Large intestine (tissue), 3 donors: ENCODE results near the gene TNFRSF1A. TPM values are rescaled to one million over a fixed set of nuclear protein-coding genes. Genes with fewer than 3 reads are reported as not detected.
A peak's percentile ranks its signal among the peaks of the same experiment; 100 is the strongest.

Source experiments
- DNase-seq, 2 donors: peaks; one replicate each; pipeline versions ENCODE4 v3.0.0 to v3.0.0-alpha.2; 2013
- H3K27ac ChIP-seq: one replicate; pipeline ENCODE4 v1.5.1; 2013; ENCODE audit warnings: low read length
- H3K27me3 ChIP-seq: 2 replicates; pipeline ENCODE4 v1.6.1; 2013; ENCODE audit warnings: low read length; ENCODE audit not compliant: control insufficient read depth, insufficient read depth
- H3K36me3 ChIP-seq: 2 replicates; pipeline ENCODE4 v1.6.1; 2013; ENCODE audit warnings: low read length; ENCODE audit not compliant: control insufficient read depth, insufficient read depth
- H3K4me1 ChIP-seq: one replicate; pipeline ENCODE4 v1.6.1; 2013; ENCODE audit warnings: low read length; ENCODE audit not compliant: control insufficient read depth, insufficient read depth
- H3K4me3 ChIP-seq: one replicate; pipeline ENCODE4 v1.5.1; 2013; ENCODE audit warnings: low read length
- H3K9me3 ChIP-seq: one replicate; pipeline ENCODE4 v1.6.1; 2013; ENCODE audit warnings: mild to moderate bottlenecking, low read depth, low read length, moderate library complexity; ENCODE audit not compliant: control insufficient read depth
- WGBS: methylation state at CpG from one replicate; pipeline ENCODE4 v1.1.5; 2013; ENCODE audit warnings: low lambda C conversion rate; ENCODE audit not compliant: insufficient coverage; 5-methylcytosine and 5-hydroxymethylcytosine counted together
- polyA plus RNA-seq: library from polyadenylated mRNA; unstranded; fragments of 120-200 nt; gene quantifications from one replicate; pipeline ENCODE4 v1.2.1, GENCODE V29; 2013

Gene TNFRSF1A
- polyA plus RNA-seq, 1 donor: 122 TPM

GRCh38 chr12:6355491-6356373 is 13.9 kb upstream of the TNFRSF1A start:
- Histone ChIP-seq H3K4me3 (no peak overlapping the region), H3K36me3 (no peaks in the 10 kb centered on the region), H3K27ac (no peak overlapping the region), H3K4me1 (peaks cover 31% of the 10 kb centered on the region), H3K27me3 (no peaks in the 10 kb centered on the region), H3K9me3 (no peaks in the 10 kb centered on the region)
- WGBS: no CpG with 5 or more reads among the region's 8 CpGs
- no peak for DNase-seq

- Histone ChIP-seq H3K27ac (peak overlapping the region; percentile 25), H3K27me3 (no peaks in the 10 kb centered on the region), H3K4me3 (no peak overlapping the region), H3K4me1 (peaks cover 25% of the 10 kb centered on the region), H3K9me3 (no peaks in the 10 kb centered on the region), H3K36me3 (no peaks in the 10 kb centered on the region)
- WGBS: no CpG with 5 or more reads among the region's 10 CpGs
- peak in 1 of 2 donors; percentile 75 for DNase-seq
Measured at GRCh38 chr12:6354495-6355393, 12.9 kb upstream of the TNFRSF1A start.

- H3K4me3 ChIP-seq: no peak overlapping the region
- H3K27me3 ChIP-seq: no peaks in the 10 kb centered on the region
- H3K9me3 ChIP-seq: no peaks in the 10 kb centered on the region
- DNase-seq: no peak
- peaks cover 18% of the 10 kb centered on the region for H3K4me1 ChIP-seq
- no peaks in the 10 kb centered on the region for H3K36me3 ChIP-seq
- no peak overlapping the region for H3K27ac ChIP-seq
- 60% methylated on average over 1 of the region's 9 CpGs for WGBS
Measured at GRCh38 chr12:6352193-6353173, 10.6 kb upstream of the TNFRSF1A start.

GRCh38 chr12:6351622-6352021 is 9.7 kb upstream of the TNFRSF1A start:
- peaks cover 18% of the 10 kb centered on the region for H3K4me1 ChIP-seq
- no peak overlapping the region for H3K4me3 ChIP-seq
- H3K27me3 ChIP-seq: no peaks in the 10 kb centered on the region
- WGBS: no CpG with 5 or more reads among the region's 5 CpGs
- no peaks in the 10 kb centered on the region for H3K9me3 ChIP-seq
- no peak for DNase-seq
- no peak overlapping the region for H3K27ac ChIP-seq
- no peaks in the 10 kb centered on the region for H3K36me3 ChIP-seq

- no peak overlapping the region for H3K27ac ChIP-seq
- no CpG with 5 or more reads among the region's 19 CpGs for WGBS
- no peaks in the 10 kb centered on the region for H3K27me3 ChIP-seq
- no peaks in the 10 kb centered on the region for H3K9me3 ChIP-seq
- peak in 1 of 2 donors; percentile 8 for DNase-seq
- peaks cover 32% of the 10 kb centered on the region for H3K4me1 ChIP-seq
- no peak overlapping the region for H3K4me3 ChIP-seq
- H3K36me3 ChIP-seq: no peaks in the 10 kb centered on the region
Measured at GRCh38 chr12:6347367-6348338, 5.8 kb upstream of the TNFRSF1A start.

GRCh38 chr12:6346942-6347341 is 5.1 kb upstream of the TNFRSF1A start:
- Histone ChIP-seq H3K4me1 (peaks cover 39% of the 10 kb centered on the region), H3K9me3 (no peaks in the 10 kb centered on the region)
- WGBS: 73% methylated on average over 2 of the region's 8 CpGs

GRCh38 chr12:6346235-6346832 is 4.5 kb upstream of the TNFRSF1A start:
- DNase-seq: peak in 1 of 2 donors; percentile 36
- Histone ChIP-seq H3K9me3 (no peaks in the 10 kb centered on the region), H3K27me3 (no peaks in the 10 kb centered on the region), H3K4me1 (peaks cover 39% of the 10 kb centered on the region), H3K36me3 (no peaks in the 10 kb centered on the region), H3K27ac (peak overlapping the region; percentile 87), H3K4me3 (no peak overlapping the region)
- no CpG with 5 or more reads among the region's 5 CpGs for WGBS

More at GRCh38 chr12:6346942-6347341, 5.1 kb upstream of the TNFRSF1A start:
- no peak overlapping the region for H3K4me3 ChIP-seq
- H3K27ac ChIP-seq: no peak overlapping the region
- H3K36me3 ChIP-seq: no peaks in the 10 kb centered on the region
- H3K27me3 ChIP-seq: no peaks in the 10 kb centered on the region
- no peak for DNase-seq

GRCh38 chr12:6345319-6346091 is 3.6 kb upstream of the TNFRSF1A start:
- Histone ChIP-seq H3K9me3 (no peaks in the 10 kb centered on the region), H3K4me3 (no peak overlapping the region), H3K27me3 (no peaks in the 10 kb centered on the region), H3K36me3 (no peaks in the 10 kb centered on the region), H3K4me1 (peaks cover 39% of the 10 kb centered on the region), H3K27ac (peak overlapping the region; percentile 87)
- peak; percentile 95 to 98 for DNase-seq
- WGBS: no CpG with 5 or more reads among the region's 10 CpGs
